Activated CD8-positive, alpha-beta T cell treated with anti-CD3 and anti-CD28 coated beads for 36 hours (primary cell): Measurements from ENCODE around the gene ATP8B2. TPM values are rescaled to one million over a fixed set of nuclear protein-coding genes. Genes with fewer than 3 reads are reported as not detected.

Experiments
- ATAC-seq: fragments of 200-7000 bp; cut with Tn5 transposase; one replicate; pipeline ENCODE4 v1.10.0; 2021; ENCODE audit warnings: mild to moderate bottlenecking, moderate library complexity
- CTCF ChIA-PET: fragments of 350-600 bp; sonication (Branson Sonifier 250); formaldehyde crosslinking; loops from one replicate; lab custom pipeline; 2021; ENCODE audit warnings: antibody characterized with exemption; lab: Charles Lee
- POLR2A ChIA-PET: fragments of 350-600 bp; sonication (Branson Sonifier 250); formaldehyde crosslinking; loops from one replicate; lab custom pipeline; 2021; ENCODE audit warnings: antibody characterized with exemption; lab: Charles Lee
- DNase-seq: peaks from one replicate; pipeline ENCODE4 v3.0.0-alpha.2; 2020
- H3K27ac Mint-ChIP-seq: one replicate; pipeline ENCODE4 v1.8.0; 2021; ENCODE audit warnings: mild to moderate bottlenecking, mixed read lengths
- H3K27me3 Mint-ChIP-seq: one replicate; pipeline ENCODE4 v1.8.0; 2021; ENCODE audit warnings: mixed read lengths
- H3K36me3 Mint-ChIP-seq: one replicate; pipeline ENCODE4 v1.8.0; 2021; ENCODE audit warnings: low read depth, mixed read lengths
- H3K4me1 Mint-ChIP-seq: one replicate; pipeline ENCODE4 v1.8.0; 2021; ENCODE audit warnings: low read depth, mixed read lengths
- H3K4me3 Mint-ChIP-seq: one replicate; pipeline ENCODE4 v1.8.0; 2021; ENCODE audit warnings: mild to moderate bottlenecking, moderate library complexity, mixed read lengths
- H3K9me3 Mint-ChIP-seq: one replicate; pipeline ENCODE4 v1.8.0; 2021; ENCODE audit warnings: mixed read lengths
- intact Hi-C: fragments of 100-400 bp; cut with micrococcal nuclease; formaldehyde crosslinking; loops from one replicate; pipeline ENCODE4 v1.10.0; 2022
- total RNA-seq, 2 experiments: library from RNA; stranded (reverse); gene quantifications; one replicate each; pipeline ENCODE4 v1.2.3, GENCODE V29; 2021
- TF ChIP-seq, protein P1 (sequence below): fragments of 200-600 bp; IDR thresholded peaks from one replicate; pipeline ENCODE4 v1.8.0; 2022; ENCODE audit warnings: antibody characterized with exemption, mild to moderate bottlenecking

ATP8B2 gene
- total RNA-seq, 2 experiments from 2014 or later: 52.2 to 54.7 TPM

DNA sequence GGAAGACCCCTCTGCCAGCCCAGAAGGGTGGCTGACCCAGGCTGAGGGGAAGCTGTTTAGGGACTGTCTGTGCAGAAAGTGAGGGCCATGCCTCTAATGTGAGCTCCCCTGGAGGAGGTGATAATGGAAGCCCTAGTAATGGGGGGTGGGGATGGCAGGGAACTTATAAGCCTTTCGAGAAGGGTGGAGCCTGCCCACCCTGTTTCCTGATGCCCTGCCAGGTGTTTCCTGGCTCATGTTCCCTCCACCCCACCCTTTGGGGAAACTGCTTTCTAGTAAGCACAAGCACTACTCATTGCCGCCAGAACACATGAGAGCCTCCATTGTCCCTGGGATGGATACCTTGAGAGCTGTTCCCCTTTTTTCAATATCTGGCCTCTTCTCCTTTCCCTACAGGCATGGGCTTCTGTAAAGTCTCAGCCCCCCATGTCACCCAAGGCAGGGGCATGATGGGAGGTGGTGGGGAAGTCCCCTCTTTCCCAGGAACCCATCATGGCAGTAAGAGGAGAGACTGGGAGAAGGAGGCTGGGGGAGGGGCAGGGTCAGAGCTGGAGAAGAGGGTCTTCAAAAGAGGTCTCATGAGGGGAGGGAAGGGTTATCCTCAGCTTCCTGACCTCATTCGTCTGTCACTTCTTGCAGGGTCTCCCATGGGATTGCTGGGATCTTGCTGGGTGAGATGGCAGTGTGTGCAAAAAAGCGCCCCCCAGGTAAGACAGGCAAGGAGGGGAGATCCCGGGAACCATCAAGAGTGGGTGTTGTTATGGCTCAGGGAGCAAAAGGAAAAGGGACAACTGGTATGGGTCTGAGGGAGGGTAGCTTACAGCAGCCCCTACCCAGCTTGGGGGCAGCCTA is 2.4 kb downstream of the ATP8B2 start:
- Mint-ChIP-seq H3K27ac (peak overlapping the region; percentile 74), H3K27me3 (no peaks in the 10 kb centered on the region), H3K9me3 (no peaks in the 10 kb centered on the region), H3K4me3 (peak overlapping the region; percentile 100), H3K36me3 (peaks cover 16% of the 10 kb centered on the region), H3K4me1 (peaks cover 55% of the 10 kb centered on the region)
- ChIA-PET POLR2A (interaction anchor here (1.0 to 4.0 kb wide), 7 partner anchors 7 to 337 kb away, joined by 3 to 33 read pairs (median 4); partner anchors contain the start of gene UBAP2L), CTCF (interaction anchor here (0.8 to 7.7 kb wide), 11 partner anchors 12 to 219 kb away, joined by 3 to 214 read pairs (median 5); partner anchors contain the start of gene HAX1)
- DNase-seq (peak; percentile 58), ATAC-seq (no peak)
- intact Hi-C loops: loop anchor here (5.0 kb wide), 1 partner anchor 145 kb away; no protein-coding TSS in a partner anchor
- TF ChIP-seq, protein P1, sequence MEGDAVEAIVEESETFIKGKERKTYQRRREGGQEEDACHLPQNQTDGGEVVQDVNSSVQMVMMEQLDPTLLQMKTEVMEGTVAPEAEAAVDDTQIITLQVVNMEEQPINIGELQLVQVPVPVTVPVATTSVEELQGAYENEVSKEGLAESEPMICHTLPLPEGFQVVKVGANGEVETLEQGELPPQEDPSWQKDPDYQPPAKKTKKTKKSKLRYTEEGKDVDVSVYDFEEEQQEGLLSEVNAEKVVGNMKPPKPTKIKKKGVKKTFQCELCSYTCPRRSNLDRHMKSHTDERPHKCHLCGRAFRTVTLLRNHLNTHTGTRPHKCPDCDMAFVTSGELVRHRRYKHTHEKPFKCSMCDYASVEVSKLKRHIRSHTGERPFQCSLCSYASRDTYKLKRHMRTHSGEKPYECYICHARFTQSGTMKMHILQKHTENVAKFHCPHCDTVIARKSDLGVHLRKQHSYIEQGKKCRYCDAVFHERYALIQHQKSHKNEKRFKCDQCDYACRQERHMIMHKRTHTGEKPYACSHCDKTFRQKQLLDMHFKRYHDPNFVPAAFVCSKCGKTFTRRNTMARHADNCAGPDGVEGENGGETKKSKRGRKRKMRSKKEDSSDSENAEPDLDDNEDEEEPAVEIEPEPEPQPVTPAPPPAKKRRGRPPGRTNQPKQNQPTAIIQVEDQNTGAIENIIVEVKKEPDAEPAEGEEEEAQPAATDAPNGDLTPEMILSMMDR: no peak

- Mint-ChIP-seq H3K27ac (peak overlapping the region; percentile 89), H3K4me1 (peaks cover 55% of the 10 kb centered on the region), H3K27me3 (no peaks in the 10 kb centered on the region), H3K4me3 (peak overlapping the region; percentile 100), H3K36me3 (peaks cover 20% of the 10 kb centered on the region), H3K9me3 (no peaks in the 10 kb centered on the region)
- DNase-seq (peak; percentile 94), ATAC-seq (peak; percentile 45)
- POLR2A ChIA-PET: interaction anchor here (0.6 to 4.0 kb wide), 8 partner anchors 15 to 1007 kb away, joined by 3 to 27 read pairs (median 4); a partner anchor contains a TSS
- TF ChIP-seq, protein P1: no peak
- CTCF ChIA-PET: interaction anchor here (0.6 to 7.7 kb wide), 14 partner anchors 11 to 218 kb away, joined by 3 to 214 read pairs (median 4); partner anchors contain the start of gene HAX1
- intact Hi-C loops: loop anchor here (5.0 kb wide), 1 partner anchor 146 kb away; no protein-coding TSS in a partner anchor
These were observed 3.2 kb downstream of the ATP8B2 start for GRCh38 chr1:154328318-154329151.

DNA sequence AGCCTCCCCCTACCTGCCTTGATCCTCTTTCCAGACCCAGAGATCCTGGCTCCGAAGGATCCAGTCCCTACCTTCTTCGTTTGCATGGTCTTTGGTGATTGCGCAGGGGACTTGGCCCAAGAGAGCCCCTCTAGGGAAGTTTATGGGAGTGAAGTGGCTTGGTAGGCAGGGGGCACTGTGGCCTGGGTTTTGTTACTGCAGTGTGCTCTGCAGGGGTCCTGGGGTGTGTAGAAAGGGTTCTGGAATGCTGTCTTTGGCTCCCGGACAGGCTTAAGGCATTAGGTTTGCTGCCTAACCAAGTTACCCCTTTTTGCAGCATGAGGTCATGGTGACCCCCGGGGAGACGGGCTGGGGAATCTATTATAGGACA is 3.8 kb downstream of the ATP8B2 start:
- intact Hi-C loops: loop anchor here (5.0 kb wide), 1 partner anchor 147 kb away; no protein-coding TSS in a partner anchor
- no peaks in the 10 kb centered on the region for H3K27me3 Mint-ChIP-seq
- TF ChIP-seq, protein P1: peak; percentile 11
- H3K4me1 Mint-ChIP-seq: peaks cover 57% of the 10 kb centered on the region
- H3K36me3 Mint-ChIP-seq: peaks cover 24% of the 10 kb centered on the region
- ATAC-seq (no peak), DNase-seq (no peak)
- H3K27ac Mint-ChIP-seq: peak overlapping the region; percentile 89
- ChIA-PET POLR2A (interaction anchor here (0.6 to 4.0 kb wide), 9 partner anchors 14 to 1006 kb away, joined by 3 to 27 read pairs (median 3); partner anchors contain the start of gene ADAM15), CTCF (interaction anchor here (0.6 to 7.7 kb wide), 11 partner anchors 10 to 231 kb away, joined by 3 to 214 read pairs (median 3); no protein-coding TSS in a partner anchor)
- no peaks in the 10 kb centered on the region for H3K9me3 Mint-ChIP-seq
- H3K4me3 Mint-ChIP-seq: peak overlapping the region; percentile 75

DNA sequence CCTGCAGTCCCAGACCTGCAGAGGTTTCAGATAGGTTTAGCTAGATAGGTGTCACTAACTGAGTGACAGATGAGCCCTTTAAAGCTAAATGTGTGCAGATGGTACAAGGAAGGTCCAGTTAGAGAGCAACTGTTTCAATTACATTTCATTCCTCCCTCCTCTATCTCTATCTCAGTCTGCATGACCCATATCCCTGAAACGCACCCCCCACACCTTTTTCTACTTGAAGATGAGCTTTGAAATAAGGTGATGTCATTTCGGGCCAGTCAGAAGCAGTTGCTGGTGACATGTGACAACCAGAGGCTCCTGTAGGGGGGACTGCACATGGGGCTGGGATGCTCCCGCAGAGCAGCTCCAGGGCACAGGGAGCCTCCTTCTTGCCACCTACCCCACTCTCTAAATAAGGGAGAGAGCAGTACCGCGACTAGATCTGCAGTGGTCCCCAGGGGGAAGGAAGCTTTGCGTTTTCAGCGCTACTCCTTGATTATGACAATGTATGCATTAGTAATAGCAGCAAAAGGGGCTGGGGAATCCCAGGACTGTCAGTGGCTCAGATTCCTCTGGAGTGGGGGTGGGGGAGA is 4.3 kb downstream of the ATP8B2 start:
- POLR2A ChIA-PET: interaction anchor here (0.8 to 4.0 kb wide), 6 partner anchors 14 to 722 kb away, joined by 3 to 27 read pairs (median 3); partner anchors contain the start of gene ADAM15
- peak; percentile 22 for ATAC-seq

More for the DNA sequence above, 4.3 kb downstream of the ATP8B2 start:
- peak; percentile 71 for DNase-seq
- H3K27ac Mint-ChIP-seq: peak overlapping the region; percentile 89
- CTCF ChIA-PET: interaction anchor here (0.6 to 7.7 kb wide), 13 partner anchors 10 to 230 kb away, joined by 3 to 214 read pairs (median 3); no protein-coding TSS in a partner anchor
- no peaks in the 10 kb centered on the region for H3K9me3 Mint-ChIP-seq
- H3K4me3 Mint-ChIP-seq: peak overlapping the region; percentile 75
- no peaks in the 10 kb centered on the region for H3K27me3 Mint-ChIP-seq
- TF ChIP-seq, protein P1: no peak
- intact Hi-C loops: loop anchor here (5.0 kb wide), 1 partner anchor 147 kb away; no protein-coding TSS in a partner anchor
- H3K36me3 Mint-ChIP-seq: peaks cover 28% of the 10 kb centered on the region
- peaks cover 58% of the 10 kb centered on the region for H3K4me1 Mint-ChIP-seq
